ENCODE data around the gene GAB1. TPM values are rescaled to one million over a fixed set of nuclear protein-coding genes. Genes with fewer than 3 reads are reported as not detected.

Gene GAB1
- total and polyA plus RNA-seq, 4 donors: 6.4 to 138 (median 22.6) TPM

DNA sequence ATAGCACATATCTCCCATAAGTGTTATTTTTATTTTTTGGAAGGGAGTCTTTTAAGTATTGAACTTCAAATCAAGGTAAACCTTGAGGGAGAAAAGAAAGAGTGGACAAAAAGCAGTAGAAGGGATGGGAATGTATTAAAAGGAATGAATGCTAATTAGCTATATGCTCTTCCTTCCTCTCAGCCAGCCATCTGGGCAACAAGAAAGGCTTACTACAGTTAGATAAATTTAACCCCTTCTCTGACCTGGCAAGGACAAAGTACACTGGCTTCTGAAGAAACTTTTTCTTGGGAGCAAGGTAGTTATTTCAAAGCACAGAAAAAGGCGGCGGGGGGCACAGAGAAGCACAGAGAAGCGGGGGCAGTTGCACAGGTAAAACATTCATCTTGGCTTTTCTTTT, 54.6 kb downstream of the GAB1 start:
- no peak for ATAC-seq (ENCODE audit: insufficient read depth, low FRiP score)
- H3K4me1 ChIP-seq (ENCODE audit: control insufficient read depth in 5 of 5, insufficient read depth in 5 of 5, low read length in 5 of 5): peaks cover 13 to 54% (median 43%) of the 10 kb centered on the region in 5 donors
- no peak overlapping the region for H3K27ac ChIP-seq (ENCODE audit: low read depth in 1 of 2, low read length in 1 of 2)
- H3K36me3 ChIP-seq (ENCODE audit: control insufficient read depth in 4 of 4, insufficient read depth in 4 of 4, low read length in 4 of 4): peaks cover 0 to 4% (median 0%) of the 10 kb centered on the region in 4 donors
- no peak overlapping the region for H3K9ac ChIP-seq (ENCODE audit: insufficient read depth in 1 of 2, low read length in 2 of 2)
- WGBS, 2 donors: 86 to 94% methylated on average over 3 of the region's 3 CpGs
- no peaks in the 10 kb centered on the region for H3K9me3 ChIP-seq (ENCODE audit: control insufficient read depth in 4 of 4, insufficient read depth in 3 of 4, low read length in 3 of 4)
- no peak overlapping the region for H3K4me3 ChIP-seq
- no peaks in the 10 kb centered on the region for H3K27me3 ChIP-seq (ENCODE audit: control insufficient read depth in 3 of 3, insufficient read depth in 3 of 3, low read length in 2 of 3)
- peak in 1 of 3 donors; percentile 36 for DNase-seq
- TF ChIP-seq, protein P1, sequence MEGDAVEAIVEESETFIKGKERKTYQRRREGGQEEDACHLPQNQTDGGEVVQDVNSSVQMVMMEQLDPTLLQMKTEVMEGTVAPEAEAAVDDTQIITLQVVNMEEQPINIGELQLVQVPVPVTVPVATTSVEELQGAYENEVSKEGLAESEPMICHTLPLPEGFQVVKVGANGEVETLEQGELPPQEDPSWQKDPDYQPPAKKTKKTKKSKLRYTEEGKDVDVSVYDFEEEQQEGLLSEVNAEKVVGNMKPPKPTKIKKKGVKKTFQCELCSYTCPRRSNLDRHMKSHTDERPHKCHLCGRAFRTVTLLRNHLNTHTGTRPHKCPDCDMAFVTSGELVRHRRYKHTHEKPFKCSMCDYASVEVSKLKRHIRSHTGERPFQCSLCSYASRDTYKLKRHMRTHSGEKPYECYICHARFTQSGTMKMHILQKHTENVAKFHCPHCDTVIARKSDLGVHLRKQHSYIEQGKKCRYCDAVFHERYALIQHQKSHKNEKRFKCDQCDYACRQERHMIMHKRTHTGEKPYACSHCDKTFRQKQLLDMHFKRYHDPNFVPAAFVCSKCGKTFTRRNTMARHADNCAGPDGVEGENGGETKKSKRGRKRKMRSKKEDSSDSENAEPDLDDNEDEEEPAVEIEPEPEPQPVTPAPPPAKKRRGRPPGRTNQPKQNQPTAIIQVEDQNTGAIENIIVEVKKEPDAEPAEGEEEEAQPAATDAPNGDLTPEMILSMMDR (IDR thresholded peaks at IDR 0.05; ENCODE audit: control extremely low read depth, extremely low read depth): no peak

DNA sequence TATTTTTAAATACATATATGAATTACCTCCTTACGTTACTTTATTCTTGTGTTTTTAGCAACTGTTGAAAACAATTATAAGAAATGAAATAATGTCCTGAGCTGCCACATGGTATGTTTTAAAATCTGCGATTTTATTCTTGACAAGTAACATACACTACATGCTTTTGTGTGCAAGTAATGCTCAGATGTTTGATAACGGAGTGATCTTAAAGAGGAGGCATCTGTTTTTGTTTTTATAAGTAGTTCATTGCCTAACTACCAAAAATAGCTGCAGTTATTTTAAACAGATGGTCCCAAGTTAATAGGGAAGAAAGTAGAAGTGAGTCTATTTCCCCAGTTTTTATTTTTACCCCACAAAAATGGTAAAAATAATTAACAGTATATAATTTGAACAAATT, 55.2 kb downstream of the GAB1 start:
- Histone ChIP-seq H3K27me3 (ENCODE audit: control insufficient read depth in 3 of 3, insufficient read depth in 3 of 3, low read length in 2 of 3) (no peaks in the 10 kb centered on the region), H3K9me3 (ENCODE audit: control insufficient read depth in 4 of 4, insufficient read depth in 3 of 4, low read length in 3 of 4) (no peaks in the 10 kb centered on the region), H3K27ac (ENCODE audit: low read depth in 1 of 2, low read length in 1 of 2) (no peak overlapping the region), H3K4me3 (no peak overlapping the region), H3K36me3 (ENCODE audit: control insufficient read depth in 4 of 4, insufficient read depth in 4 of 4, low read length in 4 of 4) (peaks cover 0 to 4% (median 0%) of the 10 kb centered on the region in 4 donors), H3K9ac (ENCODE audit: insufficient read depth in 1 of 2, low read length in 2 of 2) (peak overlapping the region in 1 of 2 donors; percentile 39), H3K4me1 (ENCODE audit: control insufficient read depth in 5 of 5, insufficient read depth in 5 of 5, low read length in 5 of 5) (peaks cover 14 to 55% (median 43%) of the 10 kb centered on the region in 5 donors)
- DNase-seq: peak in 2 of 3 donors; percentile 88 to 89
- ATAC-seq (ENCODE audit: insufficient read depth, low FRiP score): no peak
- TF ChIP-seq, protein P1 (IDR thresholded peaks at IDR 0.05; ENCODE audit: control extremely low read depth, extremely low read depth): no peak
- WGBS, 2 donors: 42 to 62% methylated on average over 3 of the region's 3 CpGs

DNA sequence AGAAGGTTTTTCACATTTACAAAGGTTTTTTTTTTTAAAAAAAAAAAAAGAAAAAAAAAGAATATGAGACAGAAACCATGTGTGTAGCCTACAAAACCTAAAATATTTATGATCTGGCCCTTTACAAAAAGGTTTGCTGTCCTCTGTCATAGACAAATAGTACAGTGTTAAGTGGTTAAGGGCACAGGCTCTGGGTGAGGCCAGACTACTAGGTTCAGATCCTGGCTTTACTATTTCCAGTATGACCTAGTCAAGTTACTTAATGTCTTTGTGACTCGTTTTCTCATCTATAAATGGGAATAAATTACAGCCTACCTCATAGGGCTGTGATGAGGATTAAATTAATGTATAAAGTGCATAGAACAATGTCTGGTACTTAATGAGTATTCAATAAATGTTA, 56.5 kb downstream of the GAB1 start:
- DNase-seq: no peak
- no peak for ATAC-seq (ENCODE audit: insufficient read depth, low FRiP score)
- TF ChIP-seq, protein P1 (IDR thresholded peaks at IDR 0.05; ENCODE audit: control extremely low read depth, extremely low read depth): no peak
- WGBS, 2 donors: 51 to 74% methylated on average over 1 of the region's 1 CpG
- H3K9me3 ChIP-seq (ENCODE audit: control insufficient read depth in 4 of 4, insufficient read depth in 3 of 4, low read length in 3 of 4): no peaks in the 10 kb centered on the region
- H3K36me3 ChIP-seq (ENCODE audit: control insufficient read depth in 4 of 4, insufficient read depth in 4 of 4, low read length in 4 of 4): peaks cover 0 to 4% (median 0%) of the 10 kb centered on the region in 4 donors
- H3K9ac ChIP-seq (ENCODE audit: insufficient read depth in 1 of 2, low read length in 2 of 2): no peak overlapping the region
- H3K4me1 ChIP-seq (ENCODE audit: control insufficient read depth in 5 of 5, insufficient read depth in 5 of 5, low read length in 5 of 5): peaks cover 9 to 65% (median 39%) of the 10 kb centered on the region in 5 donors
- no peak overlapping the region for H3K27ac ChIP-seq (ENCODE audit: low read depth in 1 of 2, low read length in 1 of 2)
- H3K4me3 ChIP-seq: no peak overlapping the region
- H3K27me3 ChIP-seq (ENCODE audit: control insufficient read depth in 3 of 3, insufficient read depth in 3 of 3, low read length in 2 of 3): no peaks in the 10 kb centered on the region

Data from lung (tissue), 12 donors.